ENCODE results near the gene ADGRF4. TPM values are rescaled to one million over a fixed set of nuclear protein-coding genes. Genes with fewer than 3 reads are reported as not detected.

ADGRF4 gene
- total and polyA plus RNA-seq, 2 donors (not counting 1 experiment from before 2014, with no cell fraction given), result not detected

DNA sequence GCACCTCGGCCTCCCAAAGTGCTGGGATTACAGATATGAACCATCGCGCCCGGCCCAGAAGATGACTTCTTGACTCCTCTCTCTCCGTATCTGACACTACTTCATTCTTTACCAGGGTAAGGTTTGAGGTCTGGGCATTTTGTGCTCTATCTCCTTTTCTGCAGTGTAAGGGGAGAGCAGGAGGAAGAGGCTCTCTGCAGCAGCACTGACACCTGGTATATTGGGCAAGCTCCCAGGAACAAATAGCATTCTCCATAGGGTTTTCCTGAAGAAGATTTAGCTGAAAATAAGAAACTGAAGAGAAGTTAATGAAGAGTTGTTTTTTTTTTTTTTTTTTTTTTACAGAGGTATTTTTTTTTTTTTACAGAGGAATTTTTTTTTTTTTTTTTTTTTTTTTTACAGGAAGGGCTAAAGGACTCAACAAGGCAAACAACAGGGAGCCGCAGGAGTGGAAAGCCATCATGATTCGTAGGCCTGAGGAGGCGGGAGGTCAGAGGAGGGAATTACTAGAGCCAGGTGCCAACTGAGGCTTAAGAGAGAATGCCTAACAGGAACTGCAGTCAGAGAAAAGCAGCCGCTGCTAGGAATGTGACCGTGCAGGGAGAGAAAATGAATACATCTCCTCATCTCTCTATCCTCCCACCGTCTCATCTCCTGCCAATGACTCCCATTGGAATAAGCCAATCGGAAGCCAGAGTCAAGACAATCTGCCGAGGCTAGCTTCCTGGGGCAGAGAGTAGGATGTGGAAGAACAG, 34.7 kb upstream of the ADGRF4 start:
- Histone ChIP-seq H3K27me3 (replicated peaks in 1 of 4; ENCODE audit: control extremely low read depth in 1 of 4, control insufficient read depth in 3 of 4, insufficient read depth in 4 of 4, low read length in 3 of 4) (peaks cover 0 to 9% (median 7%) of the 10 kb centered on the region in 4 experiments), H2AFZ (ENCODE audit: insufficient read depth, low read depth, low read length, poor library complexity, severe bottlenecking) (no peak overlapping the region), H4K20me1 (ENCODE audit: control insufficient read depth, insufficient read depth, low read length, poor library complexity, severe bottlenecking) (no peaks in the 10 kb centered on the region), H3K79me2 (ENCODE audit: control insufficient read depth, insufficient read depth, low read length) (no peaks in the 10 kb centered on the region), H3K9ac (ENCODE audit: low read length) (no peak overlapping the region), H3K4me1 (ENCODE audit: control insufficient read depth in 2 of 2, insufficient read depth in 2 of 2, low read length in 2 of 2) (no peaks in the 10 kb centered on the region), H3K4me2 (replicated peaks; ENCODE audit: low read depth, low read length, poor library complexity, severe bottlenecking) (no peak overlapping the region), H3K4me3 (ENCODE audit: control extremely low read depth in 1 of 5, extremely low read depth in 1 of 5, insufficient read depth in 1 of 5, low read depth in 2 of 5, low read length in 4 of 5) (no peak overlapping the region), H3K27ac (ENCODE audit: low read length in 2 of 2) (no peak overlapping the region), H3K9me3 (ENCODE audit: control extremely low read depth in 1 of 3, control insufficient read depth in 2 of 3, insufficient read depth in 1 of 3, low read length in 2 of 3) (no peaks in the 10 kb centered on the region), H3K36me3 (replicated peaks in 1 of 2; ENCODE audit: control extremely low read depth in 1 of 2, control insufficient read depth in 1 of 2, extremely low read depth in 1 of 2, insufficient read depth in 2 of 2, low read length in 1 of 2) (no peaks in the 10 kb centered on the region)
- Mint-ChIP-seq H3K4me3 (no peak overlapping the region), H3K4me1 (no peaks in the 10 kb centered on the region), H3K9me3 (ENCODE audit: insufficient read depth) (no peaks in the 10 kb centered on the region), H3K27me3 (peaks cover 31% of the 10 kb centered on the region), H3K27ac (no peak overlapping the region)
- no peak for DNase-seq
- WGBS (ENCODE audit: insufficient coverage), result 100% methylated on average over 1 of the region's 13 CpGs
- CTCF ChIA-PET, result no interaction called here
- intact Hi-C loops (cut with micrococcal nuclease), result no loop called here
- no peak for ATAC-seq (ENCODE audit: low read depth)
- TF ChIP-seq, protein P1, sequence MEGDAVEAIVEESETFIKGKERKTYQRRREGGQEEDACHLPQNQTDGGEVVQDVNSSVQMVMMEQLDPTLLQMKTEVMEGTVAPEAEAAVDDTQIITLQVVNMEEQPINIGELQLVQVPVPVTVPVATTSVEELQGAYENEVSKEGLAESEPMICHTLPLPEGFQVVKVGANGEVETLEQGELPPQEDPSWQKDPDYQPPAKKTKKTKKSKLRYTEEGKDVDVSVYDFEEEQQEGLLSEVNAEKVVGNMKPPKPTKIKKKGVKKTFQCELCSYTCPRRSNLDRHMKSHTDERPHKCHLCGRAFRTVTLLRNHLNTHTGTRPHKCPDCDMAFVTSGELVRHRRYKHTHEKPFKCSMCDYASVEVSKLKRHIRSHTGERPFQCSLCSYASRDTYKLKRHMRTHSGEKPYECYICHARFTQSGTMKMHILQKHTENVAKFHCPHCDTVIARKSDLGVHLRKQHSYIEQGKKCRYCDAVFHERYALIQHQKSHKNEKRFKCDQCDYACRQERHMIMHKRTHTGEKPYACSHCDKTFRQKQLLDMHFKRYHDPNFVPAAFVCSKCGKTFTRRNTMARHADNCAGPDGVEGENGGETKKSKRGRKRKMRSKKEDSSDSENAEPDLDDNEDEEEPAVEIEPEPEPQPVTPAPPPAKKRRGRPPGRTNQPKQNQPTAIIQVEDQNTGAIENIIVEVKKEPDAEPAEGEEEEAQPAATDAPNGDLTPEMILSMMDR (IDR thresholded peaks at IDR 0.05), result no peak
- TF ChIP-seq EZH2 (IDR thresholded peaks at IDR 0.05; ENCODE audit: borderline replicate concordance, insufficient read depth, low read depth, low read length, poor library complexity, severe bottlenecking), result no peak
- POLR2A ChIA-PET, result no interaction called here

DNA sequence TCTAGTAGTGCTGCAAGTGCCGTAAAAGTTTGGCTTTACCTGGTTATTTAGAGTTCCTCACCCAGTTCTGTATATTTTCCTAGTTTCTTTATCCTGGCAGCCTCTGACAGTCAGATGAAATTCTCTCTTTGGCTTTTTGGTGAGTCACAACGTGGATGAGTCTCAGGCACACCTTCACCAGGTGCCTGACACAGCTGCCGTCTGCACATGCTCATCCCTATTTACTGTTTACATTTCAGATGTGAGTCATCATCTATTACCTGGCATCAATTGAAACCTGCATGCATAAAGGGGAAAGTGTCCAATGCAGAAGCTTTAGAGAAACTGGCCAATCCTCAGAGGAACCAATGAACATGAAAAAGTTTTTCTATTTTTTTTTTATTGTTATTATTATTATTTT, 33.3 kb upstream of the ADGRF4 start:
- POLR2A ChIA-PET, result no interaction called here

More for the DNA sequence above, 33.3 kb upstream of the ADGRF4 start:
- Mint-ChIP-seq H3K4me1 (no peaks in the 10 kb centered on the region), H3K27me3 (peaks cover 41% of the 10 kb centered on the region), H3K27ac (no peak overlapping the region), H3K9me3 (ENCODE audit: insufficient read depth) (no peaks in the 10 kb centered on the region), H3K4me3 (no peak overlapping the region)
- no peak overlapping the region for H3K4me2 ChIP-seq (replicated peaks; ENCODE audit: low read depth, low read length, poor library complexity, severe bottlenecking)
- CTCF ChIA-PET, result no interaction called here
- no peaks in the 10 kb centered on the region for H3K9me3 ChIP-seq (ENCODE audit: control extremely low read depth in 1 of 3, control insufficient read depth in 2 of 3, insufficient read depth in 1 of 3, low read length in 2 of 3)
- H3K27me3 ChIP-seq (replicated peaks in 1 of 4; ENCODE audit: control extremely low read depth in 1 of 4, control insufficient read depth in 3 of 4, insufficient read depth in 4 of 4, low read length in 3 of 4), result peaks cover 0 to 10% (median 8%) of the 10 kb centered on the region in 4 experiments
- TF ChIP-seq EZH2 (IDR thresholded peaks at IDR 0.05; ENCODE audit: borderline replicate concordance, insufficient read depth, low read depth, low read length, poor library complexity, severe bottlenecking), result no peak
- H3K4me1 ChIP-seq (ENCODE audit: control insufficient read depth in 2 of 2, insufficient read depth in 2 of 2, low read length in 2 of 2), result no peaks in the 10 kb centered on the region
- no peaks in the 10 kb centered on the region for H4K20me1 ChIP-seq (ENCODE audit: control insufficient read depth, insufficient read depth, low read length, poor library complexity, severe bottlenecking)
- no peak for DNase-seq
- H3K79me2 ChIP-seq (ENCODE audit: control insufficient read depth, insufficient read depth, low read length), result no peaks in the 10 kb centered on the region
- intact Hi-C loops (cut with micrococcal nuclease), result no loop called here
- 79% methylated on average over 2 of the region's 3 CpGs for WGBS (ENCODE audit: insufficient coverage)
- ATAC-seq (ENCODE audit: low read depth), result no peak
- no peak overlapping the region for H3K4me3 ChIP-seq (ENCODE audit: control extremely low read depth in 1 of 5, extremely low read depth in 1 of 5, insufficient read depth in 1 of 5, low read depth in 2 of 5, low read length in 4 of 5)
- H2AFZ ChIP-seq (ENCODE audit: insufficient read depth, low read depth, low read length, poor library complexity, severe bottlenecking), result no peak overlapping the region
- H3K9ac ChIP-seq (ENCODE audit: low read length), result no peak overlapping the region
- no peaks in the 10 kb centered on the region for H3K36me3 ChIP-seq (replicated peaks in 1 of 2; ENCODE audit: control extremely low read depth in 1 of 2, control insufficient read depth in 1 of 2, extremely low read depth in 1 of 2, insufficient read depth in 2 of 2, low read length in 1 of 2)
- H3K27ac ChIP-seq (ENCODE audit: low read length in 2 of 2), result no peak overlapping the region
